ENCODE results near the gene CALML6.

GRCh38 chr1:1869469-1869868 lies 45.6 kb upstream of the CALML6 start:
- TF ChIP-seq CTCF (conservative IDR thresholded peaks at IDR 0.05; ENCODE audit: low read depth, low read length): no peak
- TF ChIP-seq EZH2 (IDR thresholded peaks at IDR 0.05; ENCODE audit: borderline replicate concordance, low read depth, low read length, poor library complexity, severe bottlenecking): no peak
